Central memory CD8-positive, alpha-beta T cell (primary cell): Measurements from ENCODE around the gene PRPH2.
"Not testable (repeated sequence)": the region's sequence is repeated elsewhere in the genome, so short reads cannot be mapped to it uniquely, and the experiment has no call there.

Experiments
- ATAC-seq: fragments of 150-1000 bp; cut with Tn5 transposase; replicated peaks from 2 replicates; pipeline ENCODE4 v1.10.0; 2022; ENCODE audit warnings: mild to moderate bottlenecking, moderate FRiP score, moderate number of reproducible peaks; ENCODE audit not compliant: poor library complexity, severe bottlenecking; ENCODE audit errors: extremely low read depth
- DNase-seq, 2 donors: peaks; one replicate each; pipeline ENCODE4 v3.0.0; 2021; ENCODE audit warnings: low spot score in 2 of 2
- H3K27ac Mint-ChIP-seq: one replicate; pipeline ENCODE4 v1.8.0; 2022; ENCODE audit warnings: low read depth, mild to moderate bottlenecking, moderate library complexity, mixed read lengths
- H3K27me3 Mint-ChIP-seq: one replicate; pipeline ENCODE4 v1.8.0; 2022; ENCODE audit warnings: mixed read lengths
- H3K36me3 Mint-ChIP-seq: one replicate; pipeline ENCODE4 v1.8.0; 2022; ENCODE audit warnings: mild to moderate bottlenecking, moderate library complexity, mixed read lengths; ENCODE audit not compliant: insufficient read depth
- H3K4me1 Mint-ChIP-seq: one replicate; pipeline ENCODE4 v1.8.0; 2022; ENCODE audit warnings: mixed read lengths
- H3K4me3 Mint-ChIP-seq: one replicate; pipeline ENCODE4 v1.8.0; 2022; ENCODE audit warnings: mild to moderate bottlenecking, moderate library complexity, mixed read lengths
- H3K9me3 Mint-ChIP-seq: one replicate; pipeline ENCODE4 v1.8.0; 2022; ENCODE audit warnings: mixed read lengths

PRPH2 gene

GRCh38 chr6:42689371-42689770 lies 33.0 kb downstream of the PRPH2 start:
- Mint-ChIP-seq H3K9me3 (no peaks in the 10 kb centered on the region), H3K27me3 (no peaks in the 10 kb centered on the region), H3K36me3 (peaks cover 68% of the 10 kb centered on the region), H3K27ac (no peak overlapping the region), H3K4me1 (peaks cover 17% of the 10 kb centered on the region), H3K4me3 (no peak overlapping the region)
- ATAC-seq = no peak
- no peak for DNase-seq

- DNase-seq (no peak), ATAC-seq (no peak)
- Mint-ChIP-seq H3K36me3 (peaks cover 74% of the 10 kb centered on the region), H3K4me3 (no peak overlapping the region), H3K9me3 (no peaks in the 10 kb centered on the region), H3K27me3 (no peaks in the 10 kb centered on the region), H3K27ac (peak overlapping the region; percentile 23), H3K4me1 (peaks cover 7% of the 10 kb centered on the region)
These were observed 34.1 kb downstream of the PRPH2 start for GRCh38 chr6:42688281-42688680.

GRCh38 chr6:42679358-42679757 lies 43.0 kb downstream of the PRPH2 start:
- H3K4me1 Mint-ChIP-seq = no peaks in the 10 kb centered on the region
- ATAC-seq (no peak), DNase-seq (no peak)
- H3K36me3 Mint-ChIP-seq = peaks cover 88% of the 10 kb centered on the region
- no peaks in the 10 kb centered on the region for H3K27me3 Mint-ChIP-seq
- H3K4me3 Mint-ChIP-seq = no peak overlapping the region
- no peak overlapping the region for H3K27ac Mint-ChIP-seq
- H3K9me3 Mint-ChIP-seq = no peaks in the 10 kb centered on the region

- Mint-ChIP-seq H3K4me3 (no peak overlapping the region), H3K9me3 (no peaks in the 10 kb centered on the region), H3K27ac (no peak overlapping the region), H3K4me1 (no peaks in the 10 kb centered on the region), H3K36me3 (peaks cover 89% of the 10 kb centered on the region), H3K27me3 (no peaks in the 10 kb centered on the region)
- DNase-seq (no peak), ATAC-seq (no peak)
These were observed 47.6 kb downstream of the PRPH2 start for GRCh38 chr6:42674780-42675179.

GRCh38 chr6:42674368-42674767 lies 48.0 kb downstream of the PRPH2 start:
- not testable (repeated sequence) for DNase-seq, H3K27ac Mint-ChIP-seq, H3K4me1 Mint-ChIP-seq, ATAC-seq, H3K27me3 Mint-ChIP-seq, H3K9me3 Mint-ChIP-seq, H3K4me3 Mint-ChIP-seq
- H3K36me3 Mint-ChIP-seq = peaks cover 89% of the 10 kb centered on the region

- Mint-ChIP-seq H3K27ac (no peak overlapping the region), H3K4me1 (no peaks in the 10 kb centered on the region), H3K9me3 (no peaks in the 10 kb centered on the region), H3K36me3 (peaks cover 74% of the 10 kb centered on the region), H3K27me3 (no peaks in the 10 kb centered on the region), H3K4me3 (no peak overlapping the region)
- ATAC-seq (no peak), DNase-seq (no peak)
These were observed 57.7 kb downstream of the PRPH2 start for GRCh38 chr6:42664718-42665117.

- H3K4me1 Mint-ChIP-seq = no peaks in the 10 kb centered on the region
- H3K4me3 Mint-ChIP-seq = no peak overlapping the region
- no peaks in the 10 kb centered on the region for H3K27me3 Mint-ChIP-seq
- ATAC-seq (peak; percentile 81), DNase-seq (peak; percentile 77 to 85)
- H3K36me3 Mint-ChIP-seq = peaks cover 71% of the 10 kb centered on the region
- no peaks in the 10 kb centered on the region for H3K9me3 Mint-ChIP-seq
- no peak overlapping the region for H3K27ac Mint-ChIP-seq
These were observed 60.8 kb downstream of the PRPH2 start for GRCh38 chr6:42661540-42662153.

GRCh38 chr6:42659806-42660205 lies 62.6 kb downstream of the PRPH2 start:
- Mint-ChIP-seq H3K27ac (no peak overlapping the region), H3K9me3 (no peaks in the 10 kb centered on the region), H3K27me3 (no peaks in the 10 kb centered on the region), H3K4me3 (no peak overlapping the region), H3K4me1 (no peaks in the 10 kb centered on the region), H3K36me3 (peaks cover 60% of the 10 kb centered on the region)
- ATAC-seq = no peak
- no peak for DNase-seq

- DNase-seq (no peak), ATAC-seq (no peak)
- Mint-ChIP-seq H3K27ac (no peak overlapping the region), H3K36me3 (peaks cover 67% of the 10 kb centered on the region), H3K9me3 (no peaks in the 10 kb centered on the region), H3K4me3 (no peak overlapping the region), H3K27me3 (no peaks in the 10 kb centered on the region), H3K4me1 (no peaks in the 10 kb centered on the region)
These were observed 68.5 kb downstream of the PRPH2 start for GRCh38 chr6:42653851-42654250.

GRCh38 chr6:42652024-42652746 lies 70.2 kb downstream of the PRPH2 start:
- H3K27me3 Mint-ChIP-seq = no peaks in the 10 kb centered on the region
- no peaks in the 10 kb centered on the region for H3K4me1 Mint-ChIP-seq
- DNase-seq (no peak), ATAC-seq (no peak)
- peaks cover 60% of the 10 kb centered on the region for H3K36me3 Mint-ChIP-seq
- no peak overlapping the region for H3K4me3 Mint-ChIP-seq
- H3K27ac Mint-ChIP-seq = no peak overlapping the region
- no peaks in the 10 kb centered on the region for H3K9me3 Mint-ChIP-seq
